Hematopoietic multipotent progenitor cell treated with erythropoietin and hydrocortisone succinate and interleukin-3 and kit ligand, for 4 days (in vitro differentiated cells): Measurements from ENCODE around the gene NRP1.
"Not testable (repeated sequence)": the region's sequence is repeated elsewhere in the genome, so short reads cannot be mapped to it uniquely, and the experiment has no call there.

Experiments used
- DNase-seq: peaks from one replicate; pipeline ENCODE4 v3.0.0-alpha.2; 2015

Gene NRP1

DNA sequence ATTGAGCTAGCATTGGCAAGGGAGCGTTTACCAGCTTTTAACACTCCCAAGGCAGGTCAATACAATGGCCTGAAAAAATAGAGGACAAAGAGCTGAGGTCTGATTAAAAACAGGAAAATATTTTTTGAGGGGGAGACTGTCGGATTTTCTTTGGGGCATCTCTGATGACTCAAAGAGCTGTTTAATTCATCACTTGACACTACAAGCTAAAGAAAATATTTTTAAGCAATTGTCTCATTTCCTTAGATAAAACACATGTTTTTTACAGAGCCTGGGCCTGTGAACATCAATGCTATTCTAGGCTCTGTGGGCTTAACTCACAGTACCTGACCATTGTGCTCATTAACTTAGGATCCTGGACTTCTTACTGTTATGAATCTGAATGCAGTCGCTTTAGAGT, 100.8 kb downstream of the NRP1 start:
- no peak for DNase-seq

DNA sequence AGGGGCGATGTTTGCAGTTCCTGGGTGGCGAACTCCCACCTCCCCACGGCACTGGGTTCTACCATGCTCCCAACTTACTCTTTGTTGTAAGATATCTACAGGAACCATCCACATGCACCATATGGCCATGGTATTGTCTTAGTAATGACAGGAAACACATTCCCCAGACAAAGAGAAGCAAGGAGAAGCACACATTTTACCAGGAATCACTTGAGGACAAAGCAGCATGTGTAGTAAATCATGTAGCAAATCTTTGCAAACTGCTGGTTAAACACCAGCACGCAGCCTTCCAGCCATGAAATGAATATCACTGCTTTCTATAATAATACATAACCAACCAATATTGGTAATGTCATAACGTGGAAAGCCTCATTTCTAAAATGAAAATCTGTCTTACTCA, 101.2 kb downstream of the NRP1 start:
- no peak for DNase-seq

DNA sequence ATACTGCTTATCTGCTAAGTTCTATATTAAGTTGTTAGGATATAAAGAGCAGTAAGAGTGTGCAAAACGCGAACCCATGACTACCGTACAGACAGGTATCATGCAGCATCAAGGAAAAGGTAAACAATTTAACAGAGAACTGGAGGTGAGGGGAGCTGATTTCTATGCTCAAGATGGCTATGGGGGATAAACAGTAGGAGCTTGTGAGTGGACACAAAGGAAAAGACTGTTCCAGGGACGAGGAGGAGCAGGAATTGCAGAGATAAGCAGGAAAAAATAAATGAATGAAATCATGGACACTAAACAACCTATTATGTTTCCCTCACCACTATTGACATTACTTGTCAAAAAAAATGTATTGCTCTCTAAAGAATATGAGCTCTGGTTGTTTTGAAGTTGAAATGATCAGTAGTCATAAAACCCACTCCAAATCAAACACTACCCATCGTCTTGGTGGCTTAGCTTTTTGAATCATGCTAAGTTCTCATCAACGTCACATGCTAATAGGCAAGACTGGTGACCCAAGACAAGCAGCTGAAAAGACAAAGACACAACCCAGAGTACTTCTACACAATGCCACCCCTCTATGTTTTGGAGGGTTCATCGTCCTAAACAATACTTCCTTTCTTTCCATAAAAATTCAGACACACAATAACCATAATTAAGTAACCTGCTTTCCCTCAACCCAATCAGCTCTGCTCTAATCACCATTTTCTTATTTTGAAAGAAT, 102.7 kb downstream of the NRP1 start:
- no peak for DNase-seq

DNA sequence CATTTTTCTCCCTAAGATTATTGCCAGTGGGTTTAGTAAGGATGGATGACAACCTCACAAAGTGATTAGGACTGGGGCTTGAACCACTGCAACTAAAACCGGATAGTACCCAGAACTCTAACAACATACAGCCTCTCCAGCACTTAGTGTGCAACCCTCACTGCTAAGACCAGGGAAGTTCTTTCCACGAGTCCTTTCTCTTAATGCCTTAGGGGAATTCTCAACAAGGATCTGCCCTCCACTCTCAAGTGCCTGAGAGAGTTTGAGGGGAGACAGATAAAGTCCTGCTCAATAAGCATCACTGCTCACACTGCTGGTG, 104.6 kb downstream of the NRP1 start:
- DNase-seq, result no peak

DNA sequence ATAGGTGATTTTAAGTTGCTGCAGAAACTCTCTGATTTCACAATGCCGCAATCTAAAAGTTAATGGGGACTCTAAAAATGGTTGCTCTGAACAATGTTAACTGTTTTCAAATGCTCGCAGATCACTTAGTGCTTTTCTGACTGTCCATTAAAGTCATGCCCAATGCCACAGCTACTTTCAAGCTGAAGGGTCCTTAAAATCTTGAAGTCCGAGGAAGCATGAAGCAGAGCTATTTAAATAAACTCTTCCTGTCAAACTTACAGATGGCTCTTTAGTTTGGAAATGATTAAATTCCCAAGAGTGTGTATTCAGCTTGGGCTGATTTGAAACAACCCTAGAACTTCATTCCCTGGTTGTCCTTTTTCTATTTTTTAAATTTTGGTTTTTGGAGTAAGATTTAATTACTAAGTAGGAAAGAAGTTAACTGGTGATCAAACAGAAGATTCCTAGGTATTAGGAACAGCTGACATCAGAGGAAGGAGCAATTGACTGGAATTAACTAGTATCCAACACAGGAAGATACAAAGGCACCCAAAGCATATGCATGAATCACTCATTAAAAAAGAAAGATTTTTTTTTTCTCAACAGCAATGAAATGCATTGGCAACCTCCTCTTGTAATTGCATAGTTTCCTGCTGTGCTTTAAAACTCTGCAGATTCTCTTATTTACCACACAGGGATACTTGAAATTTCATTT, 105.1 kb downstream of the NRP1 start:
- no peak for DNase-seq

DNA sequence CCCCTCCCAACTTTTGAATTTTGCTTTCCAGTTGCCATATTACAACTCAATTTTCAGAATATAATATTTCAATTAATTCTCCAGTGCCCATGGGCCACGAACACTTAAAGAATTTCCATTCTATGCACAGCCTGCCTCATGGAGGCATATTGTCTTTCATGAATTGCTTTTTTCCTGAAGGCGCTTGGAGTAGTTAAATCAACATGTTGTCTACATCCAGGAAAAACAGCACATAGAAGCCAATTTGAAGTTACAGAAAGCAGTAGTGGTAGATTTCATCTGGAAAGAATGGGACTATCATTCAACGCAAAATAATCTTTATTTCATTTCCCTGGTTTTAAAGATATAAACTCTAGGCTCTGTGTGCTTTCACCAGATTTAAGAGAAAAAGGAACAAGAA, 106.0 kb downstream of the NRP1 start:
- DNase-seq, result no peak

DNA sequence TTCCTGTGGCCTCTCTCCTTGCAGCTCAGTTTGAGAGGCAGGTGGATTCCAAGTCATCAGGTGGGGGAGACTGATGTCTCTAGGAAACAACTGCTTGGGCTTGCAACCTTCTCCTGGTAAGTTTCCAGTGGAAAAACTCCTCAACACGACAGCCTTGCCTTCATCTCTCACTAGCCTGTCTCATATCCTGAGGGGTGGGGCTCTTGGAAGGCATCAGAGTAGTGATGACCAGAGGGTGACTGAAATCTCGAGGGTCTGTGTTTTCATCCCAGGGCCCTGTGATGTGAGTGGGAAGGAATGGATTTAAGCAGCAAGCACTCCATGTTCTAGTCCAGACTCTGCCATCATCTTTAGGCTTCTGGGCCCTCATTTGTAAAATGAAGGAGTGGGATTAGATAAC, 107.0 kb downstream of the NRP1 start:
- no peak for DNase-seq

DNA sequence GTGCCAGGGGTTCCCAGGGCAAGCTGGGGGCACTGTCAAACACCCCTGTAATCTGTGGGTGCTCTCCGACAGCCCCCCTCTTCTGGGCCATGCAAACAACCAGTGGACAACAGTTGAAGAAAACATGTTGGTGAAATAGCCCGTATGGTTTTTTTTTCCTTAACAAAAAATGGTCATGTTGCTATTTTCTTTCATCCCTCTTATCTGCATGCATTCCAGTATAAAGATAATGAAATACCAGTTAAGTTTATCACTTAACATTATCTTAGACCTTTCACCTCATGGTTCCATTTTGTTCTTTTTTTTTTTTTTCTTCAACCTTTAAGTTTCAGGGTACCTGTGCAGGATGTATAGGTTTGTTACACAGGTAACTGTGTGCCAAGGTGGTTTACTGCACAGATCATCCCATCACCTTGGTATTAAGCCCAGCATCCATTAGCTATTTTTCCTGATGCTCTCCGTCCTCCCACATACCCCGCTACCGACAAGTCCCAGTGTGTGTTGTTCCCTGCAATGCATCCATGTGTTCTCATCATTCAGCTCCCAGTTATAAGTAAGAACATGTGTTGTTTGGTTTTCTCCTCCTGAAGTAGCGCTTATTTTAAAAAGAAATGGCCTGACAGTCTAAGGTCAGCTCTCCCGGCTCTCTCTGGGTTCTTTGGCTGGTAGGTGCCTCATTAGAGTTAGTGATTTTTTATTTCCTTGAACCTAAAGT, 110.1 kb downstream of the NRP1 start:
- DNase-seq, result no peak

DNA sequence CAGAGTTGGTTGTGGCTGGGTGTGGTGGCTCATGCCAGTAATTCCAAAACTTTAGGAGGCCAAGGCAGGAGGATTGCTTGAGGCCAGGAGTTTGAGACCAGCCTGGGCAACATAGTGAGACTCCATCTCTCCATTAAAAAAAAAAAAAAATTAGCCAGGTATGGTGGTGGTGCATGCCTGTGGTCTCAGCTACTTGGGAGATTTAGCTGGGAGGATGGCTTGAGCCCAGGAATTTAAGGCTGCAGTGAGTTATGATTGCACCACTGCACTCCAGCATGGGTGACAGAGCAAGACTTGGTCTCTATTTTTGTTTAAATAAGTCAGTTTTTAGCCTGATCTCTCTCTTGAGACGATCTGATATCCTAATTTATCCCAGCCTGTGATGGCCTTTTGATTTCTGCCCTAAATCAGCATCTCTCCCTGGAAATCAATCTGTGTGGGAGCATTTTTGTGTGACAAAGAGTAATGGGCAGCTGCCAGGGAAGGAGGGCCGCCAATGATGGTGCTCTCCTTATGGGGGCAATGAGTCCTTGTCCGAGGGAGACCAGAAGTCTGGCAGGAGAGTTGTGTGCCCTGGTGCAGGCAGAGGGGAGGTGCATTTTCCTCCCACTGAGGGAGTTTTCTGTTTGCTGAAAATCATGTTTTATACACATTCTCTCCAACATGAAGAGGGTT, 111.0 kb downstream of the NRP1 start:
- no peak for DNase-seq

DNA sequence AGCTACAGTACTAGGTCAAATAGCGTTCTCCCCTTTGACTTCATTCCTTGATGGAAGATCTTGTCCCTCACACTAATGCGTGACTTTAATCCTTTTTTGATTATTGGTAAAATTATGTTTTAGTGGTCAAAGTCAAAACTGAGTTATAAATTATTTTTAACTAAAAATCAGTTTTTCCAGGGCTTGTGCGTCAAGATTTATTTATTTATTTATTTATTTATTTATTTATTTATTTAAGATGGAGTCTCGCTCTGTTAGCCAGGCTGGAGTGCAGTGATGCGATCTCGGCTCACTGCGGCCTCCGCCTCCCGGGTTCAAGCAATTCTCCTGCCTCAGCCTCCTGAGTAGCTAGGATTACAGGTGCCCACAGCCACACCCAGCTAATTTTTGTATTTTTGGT, 112.2 kb downstream of the NRP1 start:
- DNase-seq, result not testable (repeated sequence)

DNA sequence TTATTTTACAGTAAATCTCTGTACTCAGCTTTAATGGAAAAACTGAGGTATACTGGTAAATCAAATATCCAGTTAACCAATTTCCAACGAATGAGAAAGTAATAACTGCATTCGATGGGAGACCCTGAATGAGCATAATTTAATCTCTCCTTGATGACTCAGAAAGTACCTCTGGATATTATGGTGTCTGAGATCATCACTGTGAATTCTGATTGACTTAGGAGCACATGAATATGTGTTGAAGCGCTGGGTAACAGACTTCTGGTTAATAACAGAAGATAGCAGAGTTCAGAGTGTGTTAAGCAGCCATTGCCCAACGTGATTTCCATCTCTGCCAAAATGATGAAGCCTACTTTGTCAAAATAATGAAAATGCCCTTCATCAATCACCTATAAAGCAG, 116.6 kb downstream of the NRP1 start:
- no peak for DNase-seq

DNA sequence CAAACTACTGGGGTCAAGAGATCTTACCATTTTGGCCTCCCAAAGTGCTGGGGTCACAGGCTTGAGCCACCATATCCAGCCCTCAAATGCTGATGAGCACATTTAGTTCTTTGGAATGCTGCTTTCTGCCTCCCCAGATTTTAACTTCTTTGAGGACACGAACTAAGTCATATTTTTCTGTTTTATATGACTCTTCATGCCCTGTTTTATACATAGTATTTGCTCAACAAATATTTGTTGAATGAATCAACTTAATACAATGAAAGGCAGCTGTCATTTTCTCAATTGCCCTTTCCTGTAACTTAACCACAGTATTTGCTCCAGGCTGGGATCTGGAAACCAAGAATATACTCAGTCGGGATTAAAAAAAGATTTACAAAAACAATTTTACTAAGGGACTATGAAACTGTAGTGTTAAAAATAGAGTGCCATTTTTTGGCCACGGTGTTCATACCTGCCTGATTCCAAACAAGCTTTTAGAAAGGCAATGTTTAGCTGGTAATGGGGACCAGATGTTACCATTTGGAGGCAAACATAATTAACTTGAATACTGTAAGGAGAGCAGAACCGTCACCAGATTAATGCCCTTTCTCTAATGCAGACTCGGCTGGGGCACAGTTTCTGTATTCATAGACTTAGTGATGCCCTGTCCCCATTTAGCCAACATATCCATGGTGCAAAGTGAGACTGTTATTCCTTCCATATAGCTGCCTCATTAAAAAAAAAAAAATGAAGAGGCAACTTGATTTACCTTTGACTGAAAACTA, 117.6 kb downstream of the NRP1 start:
- no peak for DNase-seq

DNA sequence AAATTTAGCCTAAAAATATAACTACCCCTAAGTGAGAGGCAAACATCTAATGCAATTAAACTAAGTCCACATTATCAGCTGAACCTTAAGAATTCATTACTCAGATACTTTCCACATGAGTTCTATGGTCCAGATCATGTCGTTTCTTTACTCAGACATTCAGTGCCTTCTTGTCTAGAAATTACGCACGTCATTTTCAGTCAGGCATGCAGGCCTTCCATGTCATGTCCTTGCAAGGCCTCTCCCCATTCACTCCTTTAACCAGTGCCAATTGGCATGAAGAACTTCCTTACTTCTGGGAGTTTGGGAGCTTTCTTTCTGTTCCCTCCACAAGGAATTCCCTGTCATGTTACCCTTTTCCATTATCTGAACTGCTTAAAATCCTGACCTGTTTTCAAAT, 118.8 kb downstream of the NRP1 start:
- DNase-seq, result no peak

DNA sequence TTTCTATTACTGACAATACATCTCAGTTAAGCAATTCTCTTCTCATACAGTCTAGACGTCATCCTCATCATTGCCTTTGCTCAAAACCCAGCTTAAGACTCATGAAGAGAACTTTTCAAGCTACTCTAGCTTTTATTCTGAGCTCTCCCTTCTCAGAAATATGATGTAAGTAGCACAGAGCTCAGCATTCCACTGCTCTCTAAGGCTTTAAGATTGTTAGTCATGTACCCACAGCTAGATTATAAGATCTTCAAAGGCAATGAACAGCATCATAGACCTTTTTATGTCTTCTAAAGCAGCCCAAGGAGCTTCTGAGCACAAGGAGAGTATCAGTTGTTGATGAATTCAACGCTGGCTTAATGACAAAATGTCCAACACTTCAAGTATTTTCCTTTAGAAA, 119.3 kb downstream of the NRP1 start:
- DNase-seq, result no peak

DNA sequence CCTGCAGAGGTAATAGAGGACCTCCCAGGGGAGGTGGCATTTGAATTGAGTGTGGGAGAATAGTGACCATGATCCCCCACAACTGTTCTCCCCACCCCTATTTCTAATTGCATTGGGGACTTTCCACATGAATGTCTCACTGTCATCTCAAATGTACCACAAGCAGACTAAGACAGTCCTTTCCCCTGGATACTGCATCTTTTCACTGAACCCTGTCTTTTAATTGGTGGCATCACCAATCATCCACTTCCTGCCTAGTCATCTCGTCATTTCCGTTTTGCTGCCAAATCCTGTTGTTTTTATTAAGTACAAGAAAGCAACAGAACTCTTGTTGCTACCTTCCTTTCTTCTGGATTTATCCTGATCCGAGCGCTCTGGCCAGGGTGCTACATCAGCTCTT, 120.3 kb downstream of the NRP1 start:
- no peak for DNase-seq

DNA sequence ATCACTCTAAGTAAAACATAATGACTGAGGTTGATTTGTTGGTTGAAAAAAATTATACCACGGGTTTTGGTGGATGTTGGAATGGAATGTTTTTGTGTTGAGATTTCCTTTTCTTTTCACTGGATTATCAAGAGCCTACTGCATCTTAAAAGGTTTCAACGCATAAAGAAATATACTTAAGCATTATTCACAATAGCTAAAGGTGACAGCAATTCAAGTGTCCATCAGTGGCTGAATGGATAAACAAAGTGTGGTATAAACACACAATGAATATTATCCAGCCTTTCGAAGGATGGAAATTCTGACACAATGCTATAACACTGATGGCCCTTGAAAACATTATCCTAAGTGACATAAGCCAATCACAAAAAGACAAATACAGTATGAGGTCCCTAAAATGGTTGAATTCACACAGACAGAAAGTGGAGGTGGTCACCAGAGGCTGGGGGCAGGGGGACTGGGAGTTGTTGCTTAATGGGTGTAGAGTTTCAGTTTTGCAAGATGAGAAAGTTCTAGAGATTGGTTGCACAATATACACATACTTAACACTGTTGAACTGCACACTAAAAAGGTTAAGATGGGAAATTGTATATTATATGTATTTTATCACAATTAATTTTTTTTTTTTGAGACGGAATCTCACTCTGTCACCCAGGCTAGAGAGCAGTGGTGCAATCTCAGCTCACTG, 122.3 kb downstream of the NRP1 start:
- no peak for DNase-seq

DNA sequence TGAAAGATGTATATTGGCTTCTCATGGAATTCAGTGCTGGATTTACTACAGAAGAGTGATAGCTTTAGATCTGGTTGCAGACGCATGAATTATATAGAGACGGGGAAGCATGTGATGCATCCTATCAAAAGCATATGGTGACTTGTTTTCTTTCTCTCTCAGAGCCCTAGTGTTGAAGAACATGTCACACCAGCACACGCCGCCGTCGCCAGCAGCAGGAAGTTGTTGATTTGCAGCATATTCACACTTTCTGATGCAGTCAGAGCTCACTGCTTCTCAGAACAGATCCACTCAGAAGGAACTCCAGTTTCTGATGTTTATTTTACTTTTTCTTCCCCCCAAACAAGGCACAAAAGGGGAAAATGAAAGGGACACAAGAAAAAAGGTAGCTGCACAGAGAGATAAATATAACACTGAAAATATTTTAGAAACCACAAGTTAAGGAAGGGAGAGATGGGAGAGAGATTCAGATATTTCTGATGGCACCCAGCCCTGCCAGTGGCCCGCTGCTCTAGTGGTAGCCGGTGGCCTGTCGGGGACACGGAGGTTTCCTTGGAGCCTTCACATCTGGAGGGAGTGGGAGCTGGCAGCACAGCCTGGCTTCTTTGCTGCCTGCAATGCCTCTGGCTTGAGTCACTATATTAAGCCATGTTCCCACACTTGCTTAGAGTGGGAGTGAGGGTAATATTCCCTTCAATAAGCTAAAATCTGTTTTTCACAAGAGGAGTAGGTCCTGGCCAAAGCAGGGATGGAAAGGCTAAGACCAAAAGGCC, 123.2 kb downstream of the NRP1 start:
- DNase-seq, result peak; percentile 16

DNA sequence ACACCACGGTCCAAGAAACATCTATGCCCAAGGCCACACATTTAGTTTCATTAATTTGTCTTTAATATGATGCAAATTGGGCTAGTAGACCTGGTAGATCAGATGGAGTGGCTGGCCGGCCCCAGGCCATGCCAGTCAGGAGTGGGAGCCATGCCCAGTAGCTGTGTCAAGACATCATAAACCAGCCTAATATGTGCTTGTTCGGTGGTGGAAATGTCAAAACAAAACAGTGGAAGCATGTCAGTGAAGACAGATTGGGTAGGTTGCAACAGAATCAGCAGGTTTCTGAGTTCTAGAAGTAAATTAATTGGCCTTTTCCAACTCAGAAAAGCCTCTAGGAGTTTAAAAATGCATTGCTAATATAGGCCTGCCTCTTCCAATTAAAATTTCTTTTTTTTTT, 124.7 kb downstream of the NRP1 start:
- no peak for DNase-seq

DNA sequence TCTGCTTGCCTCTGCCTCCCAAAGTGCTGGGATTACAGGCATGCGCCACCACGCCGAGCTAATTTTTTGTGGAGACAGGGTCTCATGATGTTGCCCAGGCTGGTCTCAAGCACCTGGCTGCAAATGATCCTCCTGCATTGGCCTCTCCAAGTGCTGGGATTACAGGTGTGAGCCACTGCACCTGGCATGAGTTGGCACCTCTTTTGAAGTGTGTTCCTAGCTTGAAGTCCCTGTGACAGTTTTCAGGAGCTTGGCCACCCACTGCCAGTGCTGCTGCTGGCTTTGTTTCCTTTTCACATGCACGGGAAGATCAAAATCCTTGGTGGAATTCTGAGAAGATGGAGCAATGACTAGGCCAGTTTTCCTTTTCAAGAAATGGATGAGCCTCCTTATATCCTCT, 126.3 kb downstream of the NRP1 start:
- DNase-seq, result no peak

DNA sequence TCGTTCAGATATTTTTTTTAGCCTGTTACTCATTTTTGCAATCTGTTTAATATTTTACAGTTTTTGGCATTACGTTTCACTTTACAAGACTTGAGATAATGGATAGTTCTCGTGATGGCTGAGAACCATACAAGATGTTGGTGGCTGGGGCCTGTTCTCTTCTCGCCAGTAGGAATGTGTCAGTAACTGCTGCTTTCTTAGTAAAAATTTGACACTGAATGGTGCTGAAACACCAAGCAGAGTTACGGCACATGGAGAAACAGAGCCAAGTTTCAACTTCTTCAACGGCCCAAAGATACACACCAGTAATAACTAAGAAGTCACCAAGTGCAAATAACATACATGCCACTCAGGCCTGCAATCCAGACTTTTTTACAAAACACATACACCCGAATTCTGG, 130.4 kb downstream of the NRP1 start:
- no peak for DNase-seq

DNA sequence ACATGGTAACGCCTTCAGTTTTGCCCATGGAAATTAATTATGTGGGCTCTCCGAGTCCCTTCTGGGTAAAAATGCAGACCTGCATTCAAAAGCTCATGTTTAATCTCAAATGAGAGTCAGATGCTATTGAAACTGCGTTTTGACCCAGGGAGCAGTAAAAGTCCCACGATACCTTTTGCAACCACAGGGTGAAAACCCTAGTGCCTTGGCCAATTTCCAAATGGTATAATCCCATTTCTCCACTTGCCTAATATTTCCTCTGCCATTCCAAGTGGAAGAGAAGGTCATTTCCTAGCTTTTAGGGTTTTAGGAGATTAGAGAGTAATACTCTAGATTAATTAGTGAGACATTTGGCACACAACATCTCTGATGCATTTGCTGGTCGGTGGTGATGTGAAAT, 132.5 kb downstream of the NRP1 start:
- DNase-seq, result no peak
